ENCODE measurements around the gene DHRSX.

- no peak for TF ChIP-seq ZFP1 (CRISPR knock-in tag; IDR thresholded peaks at IDR 0.05)
- TF ChIP-seq CBFA2T2 (conservative IDR thresholded peaks at IDR 0.05) = no peak
- TF ChIP-seq ZNF551 (CRISPR knock-in tag; IDR thresholded peaks at IDR 0.05) = no peak
- TF ChIP-seq MYC (IDR thresholded peaks at IDR 0.05; ENCODE audit: low read depth, low read length) = no peak
- no peak for TF ChIP-seq MYC (CRISPR knock-in tag; IDR thresholded peaks at IDR 0.05; ENCODE audit: borderline replicate concordance, low read depth)
- no peak for TF ChIP-seq CREBBP (IDR thresholded peaks at IDR 0.05; ENCODE audit: low read depth, low read length)
- TF ChIP-seq JUND (IDR thresholded peaks at IDR 0.05; ENCODE audit: borderline replicate concordance, low read depth, low read length) = no peak
- TF ChIP-seq JUND (tag; IDR thresholded peaks at IDR 0.05; ENCODE audit: borderline replicate concordance, low read depth, low read length) = no peak
- no peak for TF ChIP-seq ZNF175 (CRISPR knock-in tag; IDR thresholded peaks at IDR 0.05; ENCODE audit: low read depth)
- no peak for TF ChIP-seq ZNF280A (IDR thresholded peaks at IDR 0.05; ENCODE audit: low read depth, partially characterized antibody)
- no peak for TF ChIP-seq POLR2A (conservative IDR thresholded peaks at IDR 0.05)
- TF ChIP-seq CTCF (IDR thresholded peaks at IDR 0.05 in 2 of 3, conservative IDR thresholded peaks at IDR 0.05 in 1 of 3; ENCODE audit: insufficient read depth in 2 of 3, low read depth in 1 of 3, low read length in 3 of 3) = no peak
- no peak for TF ChIP-seq CBFB (CRISPR knock-in tag; IDR thresholded peaks at IDR 0.05)
- no peak for TF ChIP-seq ZNF316 (IDR thresholded peaks at IDR 0.05)
- TF ChIP-seq USF2 (CRISPR knock-in tag; IDR thresholded peaks at IDR 0.05) = no peak
- no peak for TF ChIP-seq MAX (CRISPR knock-in tag; IDR thresholded peaks at IDR 0.05)
Measured at GRCh38 chrX:2286731-2287130, 214.0 kb downstream of the DHRSX start.
